OCI-LY3 (cell line): ENCODE measurements around the gene LAD1.
A peak's percentile ranks its signal among the peaks of the same experiment; 100 is the strongest.

Source experiments
- H2AFZ ChIP-seq: fragments of 200-600, 300-600 bp; shearing (Covaris generic); 2 replicates; pipeline ENCODE4 v1.6.0; 2014; ENCODE audit warnings: antibody characterized with exemption, low read depth, low read length
- H3K27ac ChIP-seq: fragments of 200-600, 300-600 bp; sonication (generic); 2 replicates; pipeline ENCODE4 v1.5.1; 2014; ENCODE audit warnings: mild to moderate bottlenecking, low read length, moderate library complexity, mixed read lengths
- H3K27me3 ChIP-seq: fragments of 200-600, 300-600 bp; sonication (generic); 2 replicates; pipeline ENCODE4 v1.6.1; 2014; ENCODE audit warnings: low read depth, low read length, mixed read lengths
- H3K36me3 ChIP-seq: fragments of 200-600, 300-600 bp; sonication (generic); replicated peaks from 2 replicates; pipeline ENCODE3; 2014; ENCODE audit warnings: low read depth, low read length, mixed read lengths
- H3K4me1 ChIP-seq: fragments of 300-600, 200-600 bp; sonication (generic); 2 replicates; pipeline ENCODE4 v1.6.1; 2014; ENCODE audit warnings: low read length, mixed read lengths
- H3K4me2 ChIP-seq: fragments of 200-600, 300-600 bp; sonication (generic); 2 replicates; pipeline ENCODE4 v1.6.1; 2014; ENCODE audit warnings: low read length, mixed read lengths
- H3K4me3 ChIP-seq: fragments of 300-600, 200-600 bp; sonication (generic); 2 replicates; pipeline ENCODE4 v1.5.1; 2014; ENCODE audit warnings: antibody characterized with exemption, mild to moderate bottlenecking, low read length, moderate library complexity
- H3K79me2 ChIP-seq: fragments of 300-600, 200-600 bp; shearing (Covaris generic); 2 replicates; pipeline ENCODE4 v1.6.1; 2014; ENCODE audit warnings: mild to moderate bottlenecking, low read length, mixed read lengths
- H3K9ac ChIP-seq: fragments of 300-600, 200-600 bp; shearing (Covaris generic); 2 replicates; pipeline ENCODE4 v1.6.0; 2014; ENCODE audit warnings: mild to moderate bottlenecking, low read length, moderate library complexity
- H3K9me3 ChIP-seq: fragments of 200-600, 300-600 bp; shearing (Covaris generic); 2 replicates; pipeline ENCODE4 v1.6.1; 2014; ENCODE audit warnings: low read length, mixed read lengths; ENCODE audit not compliant: insufficient read depth
- H4K20me1 ChIP-seq: fragments of 200-600, 300-600 bp; sonication (generic); 2 replicates; pipeline ENCODE4 v1.6.1; 2016; ENCODE audit warnings: low read length, mixed read lengths; ENCODE audit not compliant: insufficient read depth
- EZH2phosphoT487 ChIP-seq: fragments of 200-600 bp; shearing (Covaris generic); IDR thresholded peaks from 2 replicates; pipeline ENCODE4 v1.6.1; 2018; ENCODE audit warnings: antibody characterized with exemption, mixed run types, low read depth
- TF ChIP-seq, protein P1 (sequence below): fragments of 200-600, 300-600 bp; sonication (generic); IDR thresholded peaks from 2 replicates; pipeline ENCODE4 v1.5.1; 2014; ENCODE audit warnings: antibody characterized with exemption, low read length, low read depth

The LAD1 gene, protein sequence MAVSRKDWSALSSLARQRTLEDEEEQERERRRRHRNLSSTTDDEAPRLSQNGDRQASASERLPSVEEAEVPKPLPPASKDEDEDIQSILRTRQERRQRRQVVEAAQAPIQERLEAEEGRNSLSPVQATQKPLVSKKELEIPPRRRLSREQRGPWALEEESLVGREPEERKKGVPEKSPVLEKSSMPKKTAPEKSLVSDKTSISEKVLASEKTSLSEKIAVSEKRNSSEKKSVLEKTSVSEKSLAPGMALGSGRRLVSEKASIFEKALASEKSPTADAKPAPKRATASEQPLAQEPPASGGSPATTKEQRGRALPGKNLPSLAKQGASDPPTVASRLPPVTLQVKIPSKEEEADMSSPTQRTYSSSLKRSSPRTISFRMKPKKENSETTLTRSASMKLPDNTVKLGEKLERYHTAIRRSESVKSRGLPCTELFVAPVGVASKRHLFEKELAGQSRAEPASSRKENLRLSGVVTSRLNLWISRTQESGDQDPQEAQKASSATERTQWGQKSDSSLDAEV

DNA sequence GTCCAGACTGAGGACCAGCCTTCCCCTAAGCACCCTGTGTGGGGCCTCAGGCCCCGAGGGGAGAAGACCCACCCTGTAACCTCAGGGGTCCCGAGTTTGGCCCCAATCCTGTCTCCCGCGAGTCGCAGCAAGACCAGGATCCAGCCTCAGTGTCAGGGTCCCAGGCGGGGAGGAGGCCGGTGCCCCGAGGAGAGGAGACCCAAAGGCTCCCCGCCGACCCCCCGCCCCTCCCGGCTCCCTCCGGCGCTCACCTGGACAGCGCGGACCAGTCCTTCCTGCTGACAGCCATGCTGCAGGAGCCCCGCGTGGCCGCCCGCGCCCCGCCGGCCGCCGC lies at the start of gene LAD1:
TSS of gene LAD1 (minus strand) at position 307 of the 334 bp plus-strand sequence. CDS start at position 289, 18 bp downstream.
- no peaks in the 10 kb centered on the region for H3K9me3 ChIP-seq
- no peak within 1 kb of the TSS for H3K9ac ChIP-seq
- TF ChIP-seq, protein P1, sequence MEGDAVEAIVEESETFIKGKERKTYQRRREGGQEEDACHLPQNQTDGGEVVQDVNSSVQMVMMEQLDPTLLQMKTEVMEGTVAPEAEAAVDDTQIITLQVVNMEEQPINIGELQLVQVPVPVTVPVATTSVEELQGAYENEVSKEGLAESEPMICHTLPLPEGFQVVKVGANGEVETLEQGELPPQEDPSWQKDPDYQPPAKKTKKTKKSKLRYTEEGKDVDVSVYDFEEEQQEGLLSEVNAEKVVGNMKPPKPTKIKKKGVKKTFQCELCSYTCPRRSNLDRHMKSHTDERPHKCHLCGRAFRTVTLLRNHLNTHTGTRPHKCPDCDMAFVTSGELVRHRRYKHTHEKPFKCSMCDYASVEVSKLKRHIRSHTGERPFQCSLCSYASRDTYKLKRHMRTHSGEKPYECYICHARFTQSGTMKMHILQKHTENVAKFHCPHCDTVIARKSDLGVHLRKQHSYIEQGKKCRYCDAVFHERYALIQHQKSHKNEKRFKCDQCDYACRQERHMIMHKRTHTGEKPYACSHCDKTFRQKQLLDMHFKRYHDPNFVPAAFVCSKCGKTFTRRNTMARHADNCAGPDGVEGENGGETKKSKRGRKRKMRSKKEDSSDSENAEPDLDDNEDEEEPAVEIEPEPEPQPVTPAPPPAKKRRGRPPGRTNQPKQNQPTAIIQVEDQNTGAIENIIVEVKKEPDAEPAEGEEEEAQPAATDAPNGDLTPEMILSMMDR, result no peak
- peaks cover 11% of the 10 kb centered on the region for H3K4me1 ChIP-seq
- no peak within 1 kb of the TSS for H3K4me3 ChIP-seq
- H2AFZ ChIP-seq, result no peak within 1 kb of the TSS
- H3K36me3 ChIP-seq, result no peaks in the 10 kb centered on the region
- H3K4me2 ChIP-seq, result no peak within 1 kb of the TSS
- H4K20me1 ChIP-seq, result no peaks in the 10 kb centered on the region
- H3K27ac ChIP-seq, result no peak within 1 kb of the TSS
- no peaks in the 10 kb centered on the region for H3K79me2 ChIP-seq
- peaks cover 39% of the 10 kb centered on the region for H3K27me3 ChIP-seq

- Histone ChIP-seq H3K9ac (peak overlapping the region; percentile 43), H3K79me2 (no peaks in the 10 kb centered on the region), H3K9me3 (peaks cover 1% of the 10 kb centered on the region; the same call in 1 of the 2 replicates), H3K36me3 (no peaks in the 10 kb centered on the region), H4K20me1 (no peaks in the 10 kb centered on the region), H3K27ac (no peak overlapping the region), H3K4me1 (peaks cover 18% of the 10 kb centered on the region), H2AFZ (peak overlapping the region; percentile 94), H3K27me3 (peaks cover 15% of the 10 kb centered on the region), H3K4me3 (peak overlapping the region; percentile 68), H3K4me2 (peak overlapping the region; percentile 88)
- no peak for TF ChIP-seq EZH2phosphoT487
- TF ChIP-seq, protein P1, result peak; percentile 89
Measured at GRCh38 chr1:201447903-201448871, 49.1 kb upstream of the LAD1 start.

- peaks cover 14% of the 10 kb centered on the region for H3K4me1 ChIP-seq
- no peak overlapping the region for H3K4me2 ChIP-seq
- H3K36me3 ChIP-seq, result no peaks in the 10 kb centered on the region
Measured at GRCh38 chr1:201445310-201445709, 46.2 kb upstream of the LAD1 start.

More at GRCh38 chr1:201445310-201445709, 46.2 kb upstream of the LAD1 start:
- Histone ChIP-seq H4K20me1 (no peaks in the 10 kb centered on the region), H3K9me3 (0 out of 2 replicates have a peak, but pooled peaks cover 4% of the 10 kb centered on the region), H3K9ac (no peak overlapping the region), H3K4me3 (no peak overlapping the region), H3K27me3 (peaks cover 11% of the 10 kb centered on the region; the same call in 1 of the 2 replicates), H3K27ac (no peak overlapping the region), H2AFZ (no peak overlapping the region), H3K79me2 (no peaks in the 10 kb centered on the region)
- no peak for TF ChIP-seq EZH2phosphoT487
- TF ChIP-seq, protein P1, result no peak
